IMR-90 (cell line): ENCODE measurements around the gene NTNG2. TPM values are rescaled to one million over a fixed set of nuclear protein-coding genes. Genes with fewer than 3 reads are reported as not detected.

Experiments
- ATAC-seq: fragments of 200-7000 bp; cut with Tn5 transposase; 2 replicates; pipeline ENCODE4 v1.9.1; 2020; ENCODE audit warnings: low read depth, mild to moderate bottlenecking, moderate library complexity
- BruUV-seq: library from RNA; stranded (reverse); fragments of 400-500 nt; replicated peaks from 2 replicates; lab custom pipeline; 2021; lab: Mats Ljungman, UMichigan
- CTCF ChIA-PET: fragments of 300-600 bp; formaldehyde crosslinking; extraction: SDS; loops from one replicate; lab custom pipeline; 2021; ENCODE audit warnings: antibody characterized with exemption; lab: Yijun Ruan, JAX
- POLR2A ChIA-PET: fragments of 300-600 bp; sonication (Branson Sonifier 250); formaldehyde crosslinking; loops from one replicate; lab custom pipeline; 2022; ENCODE audit warnings: antibody characterized with exemption; ENCODE audit not compliant: unreplicated experiment; lab: Charles Lee
- DNase-seq: peaks from one replicate; pipeline ENCODE4 v3.0.0; 2013
- H2AFZ ChIP-seq: replicated peaks from 2 replicates; pipeline ENCODE3; 2013; ENCODE audit warnings: low read length, mild to moderate bottlenecking; ENCODE audit not compliant: poor library complexity
- H2AK5ac ChIP-seq: 2 replicates; pipeline ENCODE4 v1.6.1; 2013; ENCODE audit warnings: low read depth, low read length, inconsistent platforms
- H2AK9ac ChIP-seq: replicated peaks from 2 replicates; pipeline ENCODE3; 2013; ENCODE audit warnings: mild to moderate bottlenecking, low read depth, low read length, moderate library complexity; ENCODE audit not compliant: poor library complexity
- H2BK120ac ChIP-seq: 2 replicates; pipeline ENCODE4 v1.6.1; 2013; ENCODE audit warnings: low read depth, low read length, inconsistent platforms
- H2BK15ac ChIP-seq: 3 replicates; pipeline ENCODE4 v1.6.1; 2013; ENCODE audit warnings: low read depth, low read length, inconsistent platforms
- H2BK20ac ChIP-seq: 2 replicates; pipeline ENCODE4 v1.6.1; 2013; ENCODE audit warnings: low read depth, mild to moderate bottlenecking, inconsistent platforms, low read length, moderate library complexity
- H2BK5ac ChIP-seq: 2 replicates; pipeline ENCODE4 v1.6.1; 2013; ENCODE audit warnings: mild to moderate bottlenecking, low read depth, low read length, inconsistent platforms; ENCODE audit not compliant: poor library complexity, severe bottlenecking
- H3K14ac ChIP-seq: replicated peaks from 2 replicates; pipeline ENCODE4 v1.6.1; 2013; ENCODE audit warnings: low read depth, low read length, inconsistent platforms
- H3K18ac ChIP-seq: 2 replicates; pipeline ENCODE4 v1.6.1; 2013; ENCODE audit warnings: low read depth, low read length, control low read depth
- H3K23ac ChIP-seq: 2 replicates; pipeline ENCODE4 v1.6.1; 2013; ENCODE audit warnings: low read depth, low read length, inconsistent platforms
- H3K27ac ChIP-seq: 2 replicates; pipeline ENCODE4 v1.5.1; 2013; ENCODE audit warnings: mild to moderate bottlenecking, control low read depth, low read length; ENCODE audit not compliant: insufficient read depth
- H3K27me3 ChIP-seq: 2 replicates; pipeline ENCODE4 v1.6.1; 2013; ENCODE audit warnings: low read length; ENCODE audit not compliant: control insufficient read depth, insufficient read depth
- H3K36me3 ChIP-seq: 2 replicates; pipeline ENCODE4 v1.6.1; 2013; ENCODE audit warnings: low read length, mixed read lengths; ENCODE audit not compliant: control insufficient read depth, insufficient read depth
- H3K4ac ChIP-seq: 2 replicates; pipeline ENCODE4 v1.6.1; 2013; ENCODE audit warnings: low read depth, low read length, inconsistent platforms
- H3K4me1 ChIP-seq: 2 replicates; pipeline ENCODE4 v1.6.1; 2013; ENCODE audit warnings: low read length, mixed read lengths; ENCODE audit not compliant: control insufficient read depth, insufficient read depth
- H3K4me2 ChIP-seq: 2 replicates; pipeline ENCODE4 v1.6.1; 2013; ENCODE audit warnings: low read depth, mild to moderate bottlenecking, control low read depth, low read length, moderate library complexity
- H3K4me3 ChIP-seq: 2 replicates; pipeline ENCODE4 v1.5.1; 2013; ENCODE audit warnings: low read depth, mild to moderate bottlenecking, control low read depth, low read length, moderate library complexity; ENCODE audit not compliant: insufficient read depth
- H3K56ac ChIP-seq: 2 replicates; pipeline ENCODE4 v1.6.1; 2013; ENCODE audit warnings: low read length, inconsistent platforms; ENCODE audit not compliant: insufficient read depth; ENCODE audit errors: extremely low read depth
- H3K79me1 ChIP-seq, 2 experiments: 2 replicates each; pipeline ENCODE4 v1.6.1; 2013; ENCODE audit warnings: low read length in 2 of 2, inconsistent platforms in 1 of 2, low read depth in 1 of 2
- H3K9ac ChIP-seq: 2 replicates; pipeline ENCODE4 v1.6.1; 2013; ENCODE audit warnings: low read depth, low read length, control low read depth
- H3K9me1 ChIP-seq: 2 replicates; pipeline ENCODE4 v1.6.1; 2013; ENCODE audit warnings: low read length, inconsistent platforms; ENCODE audit not compliant: insufficient read depth
- H3K9me3 ChIP-seq: 2 replicates; pipeline ENCODE4 v1.6.1; 2013; ENCODE audit warnings: low read length; ENCODE audit not compliant: control insufficient read depth, insufficient read depth
- H4K20me1 ChIP-seq: 2 replicates; pipeline ENCODE4 v1.6.1; 2013; ENCODE audit warnings: low read length, inconsistent platforms; ENCODE audit not compliant: insufficient read depth
- H4K5ac ChIP-seq: 2 replicates; pipeline ENCODE4 v1.6.1; 2013; ENCODE audit warnings: mild to moderate bottlenecking, low read depth, low read length, control low read depth
- H4K8ac ChIP-seq, 2 experiments: 2 replicates each; pipeline ENCODE4 v1.6.1; 2013; ENCODE audit warnings: low read depth in 2 of 2, low read length in 2 of 2, control low read depth in 1 of 2, inconsistent platforms in 1 of 2
- H4K91ac ChIP-seq: 2 replicates; pipeline ENCODE4 v1.6.1; 2013; ENCODE audit warnings: low read depth, low read length, inconsistent platforms; ENCODE audit not compliant: insufficient read depth
- SMC3 ChIP-seq: fragments of 150-350 bp; IDR thresholded peaks from 2 replicates; pipeline ENCODE4 v1.6.1; 2016; ENCODE audit warnings: low read depth, mild to moderate bottlenecking, antibody characterized with exemption, low read length, moderate library complexity
- WGBS, 2 experiments: methylation state at CpG; one replicate each; pipeline versions ENCODE4 v1.1.5 to v1.1.7; 2013; ENCODE audit warnings: missing lambda C conversion rate in 2 of 2; ENCODE audit not compliant: insufficient read length in 1 of 2; ENCODE audit errors: extremely low coverage in 2 of 2; 5-methylcytosine and 5-hydroxymethylcytosine counted together
- dilution Hi-C: fragments of 300-500 bp; cut with HindIII; formaldehyde crosslinking; loops from one replicate; pipeline ENCODE4 v1.14.3; 2018; ENCODE audit warnings: low sequenced_read_pairs; ENCODE audit not compliant: unreplicated experiment
- in situ Hi-C: fragments of 300-500 bp; cut with MboI; formaldehyde crosslinking; loops from 3 replicates; pipeline ENCODE4 v1.14.3; 2019; ENCODE audit warnings: low sequenced_read_pairs, inconsistent platforms, mixed read lengths
- intact Hi-C: fragments of 100-400 bp; cut with micrococcal nuclease; formaldehyde crosslinking; loops from 2 replicates; pipeline ENCODE4 v1.10.0; 2022
- polyA plus RNA-seq, 3 experiments: library from polyadenylated mRNA; depleted of rRNA; stranded (reverse); fragments of >200 nt; gene quantifications; 2 replicates each; pipeline ENCODE4 v1.2.3, GENCODE V29; 2012; ENCODE audit warnings: low replicate concordance in 1 of 3
- total RNA-seq: library from RNA; depleted of rRNA; stranded (reverse); fragments of >200 nt; gene quantifications from 2 replicates; pipeline ENCODE4 v1.2.3, GENCODE V29; 2012

Gene NTNG2
- total and polyA plus RNA-seq, 2 of the 4 experiments (the other 2 are of a cell fraction) = 0.54 to 0.84 TPM

- Histone ChIP-seq H4K8ac (no peak overlapping the region), H3K27ac (no peak overlapping the region), H3K14ac (no peak overlapping the region), H2BK120ac (no peak overlapping the region), H3K4ac (no peak overlapping the region), H4K91ac (no peak overlapping the region), H2BK20ac (no peak overlapping the region), H3K9me1 (no peaks in the 10 kb centered on the region), H3K56ac (no peak overlapping the region), H3K4me3 (no peak overlapping the region), H3K9ac (no peak overlapping the region), H2AK5ac (no peak overlapping the region), H3K79me1 (no peaks in the 10 kb centered on the region), H3K23ac (no peak overlapping the region), H2AK9ac (no peak overlapping the region), H2BK15ac (no peak overlapping the region), H3K9me3 (peaks cover 2% of the 10 kb centered on the region; the same call in 1 of the 2 replicates), H3K4me1 (no peaks in the 10 kb centered on the region), H2BK5ac (no peak overlapping the region), H3K27me3 (peaks cover 75% of the 10 kb centered on the region), H4K20me1 (no peaks in the 10 kb centered on the region; the same call in 1 of the 2 replicates), H2AFZ (no peak overlapping the region), H4K5ac (no peak overlapping the region), H3K18ac (no peak overlapping the region), H3K36me3 (no peaks in the 10 kb centered on the region), H3K4me2 (no peak overlapping the region)
- dilution Hi-C loops = no loop called here
- ATAC-seq (no peak), DNase-seq (no peak)
- no TSS peak for BruUV-seq
- in situ Hi-C loops = no loop called here
- CTCF ChIA-PET = no interaction called here
- POLR2A ChIA-PET = no interaction called here
- no peak for TF ChIP-seq SMC3
- 74% methylated on average over 7 of the region's 20 CpGs; no CpG with 5 or more reads in 1 of the 2 experiments for WGBS, 2 experiments
- intact Hi-C loops = no loop called here
These were observed 35.7 kb upstream of the NTNG2 start for GRCh38 chr9:132125944-132126679.
